Subcutaneous adipose tissue (tissue), 4 donors: ENCODE data around the gene PHLPP1. TPM values are rescaled to one million over a fixed set of nuclear protein-coding genes. Genes with fewer than 3 reads are reported as not detected.

Experiments used
- total RNA-seq, 4 donors: library from RNA; depleted of rRNA; stranded (reverse); fragments of >200 nt; gene quantifications; one replicate each; pipeline ENCODE4 v1.1.0, GENCODE V29; 2016
- TF ChIP-seq, protein P1 (sequence below): fragments of 450-650 bp; IDR thresholded peaks from one replicate; pipeline ENCODE4 v1.5.1; 2016; ENCODE audit warnings: low read depth, mild to moderate bottlenecking, control low read depth, antibody characterized with exemption, moderate library complexity

The PHLPP1 gene
- total RNA-seq, 4 donors from 2014 or later: 9.7 to 28.3 (median 21.2) TPM

DNA sequence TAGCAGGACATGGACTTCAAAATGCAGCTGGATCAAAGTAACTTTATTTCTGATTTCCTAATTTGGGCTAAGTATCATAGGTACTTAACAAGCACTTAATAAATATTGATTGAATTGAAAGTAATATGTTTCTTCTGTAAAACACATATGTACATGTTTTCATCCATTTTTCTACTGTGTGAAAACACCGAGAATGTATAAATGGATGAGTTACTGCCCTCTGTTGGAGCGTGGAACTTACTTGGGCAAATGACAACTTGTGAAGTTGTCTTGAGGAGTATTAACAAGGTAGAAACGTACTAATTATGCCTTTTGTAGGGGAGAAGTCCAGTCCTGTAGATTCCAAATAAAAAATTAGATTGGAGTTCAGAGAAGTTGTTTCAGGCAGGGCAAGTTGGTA lies 87.2 kb downstream of the PHLPP1 start:
- TF ChIP-seq, protein P1, sequence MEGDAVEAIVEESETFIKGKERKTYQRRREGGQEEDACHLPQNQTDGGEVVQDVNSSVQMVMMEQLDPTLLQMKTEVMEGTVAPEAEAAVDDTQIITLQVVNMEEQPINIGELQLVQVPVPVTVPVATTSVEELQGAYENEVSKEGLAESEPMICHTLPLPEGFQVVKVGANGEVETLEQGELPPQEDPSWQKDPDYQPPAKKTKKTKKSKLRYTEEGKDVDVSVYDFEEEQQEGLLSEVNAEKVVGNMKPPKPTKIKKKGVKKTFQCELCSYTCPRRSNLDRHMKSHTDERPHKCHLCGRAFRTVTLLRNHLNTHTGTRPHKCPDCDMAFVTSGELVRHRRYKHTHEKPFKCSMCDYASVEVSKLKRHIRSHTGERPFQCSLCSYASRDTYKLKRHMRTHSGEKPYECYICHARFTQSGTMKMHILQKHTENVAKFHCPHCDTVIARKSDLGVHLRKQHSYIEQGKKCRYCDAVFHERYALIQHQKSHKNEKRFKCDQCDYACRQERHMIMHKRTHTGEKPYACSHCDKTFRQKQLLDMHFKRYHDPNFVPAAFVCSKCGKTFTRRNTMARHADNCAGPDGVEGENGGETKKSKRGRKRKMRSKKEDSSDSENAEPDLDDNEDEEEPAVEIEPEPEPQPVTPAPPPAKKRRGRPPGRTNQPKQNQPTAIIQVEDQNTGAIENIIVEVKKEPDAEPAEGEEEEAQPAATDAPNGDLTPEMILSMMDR: no peak

DNA sequence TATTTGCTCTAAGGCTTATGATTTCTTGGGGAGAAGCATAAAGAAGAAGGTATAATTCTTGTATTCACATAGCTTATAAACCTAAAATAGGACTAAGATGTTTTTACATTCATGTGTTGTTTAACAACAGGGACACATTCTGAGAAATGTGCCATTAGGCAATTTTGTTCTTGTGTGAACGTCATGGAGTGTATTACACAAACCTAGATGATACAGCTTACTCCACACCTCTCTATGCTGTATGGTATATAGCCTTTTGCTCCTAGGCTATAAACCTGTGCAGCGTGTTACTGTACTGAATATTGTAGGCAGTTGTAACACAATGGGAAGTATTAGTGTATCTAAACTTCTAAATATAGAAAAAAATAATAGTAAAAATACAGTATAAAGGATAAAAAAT lies 92.1 kb downstream of the PHLPP1 start:
- TF ChIP-seq, protein P1: no peak

DNA sequence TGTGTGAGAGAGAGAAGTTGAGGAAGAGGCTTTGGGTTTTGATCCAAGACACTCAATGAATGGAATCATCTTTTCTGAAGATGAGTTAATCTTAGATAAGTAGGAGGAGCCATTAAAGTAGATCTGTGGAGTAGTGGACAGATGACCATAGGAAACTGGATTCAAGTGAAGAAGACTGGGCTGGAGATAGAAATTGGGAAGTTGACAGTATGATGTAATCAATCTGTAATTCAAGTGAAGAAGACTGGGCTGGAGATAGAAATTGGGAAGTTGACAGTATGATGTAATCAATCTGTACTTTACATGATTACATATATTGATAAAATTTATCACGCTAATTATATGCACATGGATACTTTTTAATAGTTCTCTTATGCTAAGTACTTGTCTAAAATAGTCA lies 92.8 kb downstream of the PHLPP1 start:
- TF ChIP-seq, protein P1: no peak

GRCh38 chr18:62809900-62810299 lies 94.6 kb downstream of the PHLPP1 start:
- TF ChIP-seq, protein P1: no peak

DNA sequence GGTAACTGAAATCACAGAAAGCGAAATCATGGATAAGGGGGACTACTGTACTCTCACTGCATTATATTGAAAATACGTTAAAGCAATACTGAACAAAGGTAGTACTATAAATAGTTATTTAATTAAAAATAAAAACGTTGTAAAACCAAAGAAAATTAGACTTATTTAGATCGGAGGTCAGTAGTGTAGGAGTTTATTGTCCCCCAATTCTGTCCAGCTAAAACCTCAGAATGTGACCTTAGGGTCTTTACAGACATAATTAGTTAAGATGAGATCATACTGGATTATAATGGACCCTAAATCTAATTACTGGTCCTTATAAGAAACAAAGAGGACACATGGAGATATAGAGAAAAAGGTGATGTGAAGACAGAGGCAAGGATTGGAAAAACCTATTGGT lies 95.3 kb downstream of the PHLPP1 start:
- TF ChIP-seq, protein P1: no peak

- TF ChIP-seq, protein P1: no peak
Observed at GRCh38 chr18:62811674-62812073, 96.3 kb downstream of the PHLPP1 start.

- TF ChIP-seq, protein P1: no peak
Observed at GRCh38 chr18:62812242-62812641, 96.9 kb downstream of the PHLPP1 start.

DNA sequence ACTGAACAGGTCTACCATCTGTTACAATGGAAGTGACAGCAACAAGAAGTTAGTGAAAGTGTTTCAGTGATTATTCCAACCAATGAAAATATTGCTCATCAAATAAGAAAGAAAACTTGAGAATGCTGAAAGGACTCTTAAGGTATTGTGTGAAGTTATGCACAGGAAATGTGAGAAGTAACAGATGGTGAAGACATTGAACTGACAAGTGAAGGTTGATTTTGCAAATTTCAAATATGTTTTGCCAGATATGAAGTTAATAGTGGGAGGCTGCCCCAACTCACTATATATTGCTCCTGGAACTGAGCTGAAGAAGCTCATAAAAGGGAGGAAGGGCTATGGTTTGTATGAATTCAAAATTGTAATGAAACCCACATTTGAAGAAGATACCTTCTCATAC lies 97.5 kb downstream of the PHLPP1 start:
- TF ChIP-seq, protein P1: no peak
